ENCODE data around the gene RNFT2. TPM values are rescaled to one million over a fixed set of nuclear protein-coding genes. Genes with fewer than 3 reads are reported as not detected.
"Not testable (repeated sequence)": the region's sequence is repeated elsewhere in the genome, so short reads cannot be mapped to it uniquely, and the experiment has no call there.

Gene RNFT2
- total RNA-seq, 1 donor = 2.2 TPM

DNA sequence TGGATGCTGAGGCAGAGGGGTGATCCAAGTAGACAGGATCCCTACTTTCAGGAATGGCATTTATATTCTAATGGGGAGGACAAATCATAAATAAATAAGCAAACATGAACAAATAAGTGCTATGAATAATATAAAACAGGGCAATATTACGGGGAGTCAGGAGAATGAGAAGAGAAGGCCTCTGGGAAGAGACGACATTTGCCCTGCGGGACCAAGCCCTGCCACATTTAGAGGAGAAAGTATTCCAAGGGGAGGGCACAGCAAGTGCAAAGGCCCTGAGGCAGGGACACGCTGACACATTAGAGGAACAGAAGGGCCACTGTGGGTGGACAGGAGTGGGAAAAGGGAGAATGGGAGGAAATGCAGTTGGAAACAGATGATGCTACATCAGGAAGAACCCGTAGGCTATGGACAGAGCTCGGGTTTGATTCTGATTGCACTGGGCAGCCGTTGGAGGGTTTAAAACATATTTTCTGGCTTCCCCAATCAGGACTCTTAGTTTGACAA lies 1.3 kb downstream of the RNFT2 start:
- DNase-seq (ENCODE audit: low read depth in 2 of 3, low spot score in 2 of 3) = no peak

DNA sequence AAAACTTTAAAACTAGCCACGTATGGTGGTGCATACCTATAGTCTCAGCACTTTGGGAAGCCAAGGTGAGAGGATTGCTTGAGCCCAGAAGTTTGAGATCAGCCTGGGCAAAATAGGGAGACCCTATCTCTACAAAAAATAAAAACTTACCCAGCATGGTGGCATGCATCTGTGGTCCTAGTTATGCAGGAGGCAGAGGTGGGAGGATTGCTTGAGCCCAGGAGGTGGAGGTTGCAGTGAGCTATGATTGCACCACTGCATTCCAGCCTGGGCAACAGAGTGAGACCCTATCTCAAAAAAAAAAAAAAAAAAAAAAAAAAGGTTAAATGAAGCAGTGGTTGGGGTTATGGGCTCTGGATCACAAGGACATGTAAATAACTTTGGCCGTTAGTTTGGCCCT lies 4.7 kb downstream of the RNFT2 start:
- not testable (repeated sequence) for DNase-seq (ENCODE audit: low read depth in 2 of 3, low spot score in 2 of 3)

DNA sequence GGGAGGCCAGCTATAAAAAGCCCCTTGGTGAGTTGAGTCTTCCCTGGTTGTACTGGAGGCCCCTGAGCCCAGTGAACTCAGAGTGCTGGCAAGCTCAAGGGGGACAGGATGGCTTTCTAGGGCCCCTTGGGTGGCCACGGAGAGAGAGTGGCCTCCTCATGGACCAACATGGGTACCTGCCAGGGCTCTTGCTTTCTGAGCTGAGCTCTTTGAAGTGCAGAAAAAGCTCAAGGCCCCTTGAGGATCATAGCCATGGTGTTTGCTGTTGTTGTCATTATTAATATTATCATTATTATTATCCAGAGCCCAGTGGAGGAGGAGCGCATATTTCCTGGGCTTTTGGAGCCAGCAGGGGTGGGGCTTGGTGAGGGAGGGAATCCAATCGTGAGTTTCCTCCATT lies 6.7 kb downstream of the RNFT2 start:
- no peak for DNase-seq (ENCODE audit: low read depth in 2 of 3, low spot score in 2 of 3)

DNA sequence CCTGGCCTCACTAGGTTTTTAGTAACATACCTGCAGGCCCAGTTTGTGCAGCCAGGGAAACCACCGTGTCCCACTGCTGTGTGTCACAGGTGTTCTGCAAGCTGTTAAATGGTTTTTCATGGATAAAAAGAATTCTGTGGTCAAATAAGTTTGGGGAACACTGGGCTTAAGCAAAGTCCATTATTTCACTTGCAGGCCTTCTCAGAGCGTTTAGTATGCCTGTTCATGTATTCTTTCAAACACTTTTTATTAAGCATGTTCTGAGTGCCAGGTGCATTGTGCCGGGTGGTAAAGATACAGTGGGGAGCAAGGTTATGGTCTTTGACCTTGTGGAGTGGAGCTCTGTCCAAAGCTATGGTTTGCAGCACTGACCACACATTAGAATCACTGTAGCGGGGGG lies 7.4 kb downstream of the RNFT2 start:
- no peak for DNase-seq (ENCODE audit: low read depth in 2 of 3, low spot score in 2 of 3)

DNA sequence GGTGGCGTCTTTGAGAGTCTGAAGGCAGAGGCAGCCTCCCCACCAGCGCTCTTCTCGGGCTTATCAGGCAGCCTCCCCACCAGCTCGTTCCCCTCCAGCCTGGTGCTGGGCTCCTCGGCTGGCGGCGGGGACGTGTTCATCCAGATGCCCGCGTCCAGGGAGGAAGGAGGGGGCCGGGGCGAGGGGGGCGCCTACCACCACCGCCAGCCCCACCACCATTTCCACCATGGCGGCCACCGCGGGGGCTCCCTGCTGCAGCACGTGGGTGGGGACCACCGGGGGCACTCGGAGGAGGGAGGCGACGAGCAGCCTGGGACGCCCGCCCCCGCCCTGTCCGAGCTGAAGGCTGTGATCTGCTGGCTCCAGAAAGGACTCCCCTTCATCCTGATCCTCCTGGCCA lies 11.8 kb downstream of the RNFT2 start:
- no peak for DNase-seq (ENCODE audit: low read depth in 2 of 3, low spot score in 2 of 3)

DNA sequence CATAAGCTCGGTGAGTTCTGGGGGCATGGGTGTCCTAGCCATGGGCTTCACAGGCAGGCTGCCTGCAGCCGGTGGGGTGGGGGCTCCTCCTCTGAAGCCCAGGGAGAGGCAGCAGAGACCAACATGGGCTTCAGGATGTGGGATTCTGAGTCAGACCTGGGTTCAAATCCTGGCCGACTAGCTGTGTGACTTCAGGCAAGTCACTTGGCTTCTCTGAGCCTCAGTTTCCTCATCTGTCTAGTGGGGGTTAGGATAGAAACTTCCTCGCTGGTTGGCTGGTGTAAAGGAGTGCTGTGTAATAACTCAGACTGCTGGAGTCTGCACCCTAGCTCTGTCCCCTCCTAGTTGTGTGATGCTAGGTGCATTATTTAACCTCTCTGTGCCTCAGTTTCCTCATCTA lies 12.2 kb downstream of the RNFT2 start:
- no peak for DNase-seq (ENCODE audit: low read depth in 2 of 3, low spot score in 2 of 3)

DNA sequence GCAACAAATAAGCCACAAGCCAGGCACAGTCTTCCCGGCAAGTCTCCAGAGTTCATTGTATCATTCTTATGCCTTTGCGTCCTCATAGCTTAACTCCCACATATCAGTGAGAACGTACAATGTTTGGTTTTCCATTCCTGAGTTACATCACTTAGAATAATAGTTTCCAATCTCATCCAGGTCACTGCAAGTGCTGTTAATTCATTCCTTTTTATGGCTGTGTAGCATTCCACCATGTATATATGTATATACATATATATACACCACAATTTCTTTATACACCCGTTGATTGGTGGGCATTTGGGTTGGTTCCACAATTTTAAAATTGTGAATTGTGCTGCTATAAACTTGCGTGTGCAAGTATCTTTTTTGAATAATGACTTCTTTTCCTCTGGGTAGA lies 16.0 kb downstream of the RNFT2 start:
- not testable (repeated sequence) for DNase-seq (ENCODE audit: low read depth in 2 of 3, low spot score in 2 of 3)

DNA sequence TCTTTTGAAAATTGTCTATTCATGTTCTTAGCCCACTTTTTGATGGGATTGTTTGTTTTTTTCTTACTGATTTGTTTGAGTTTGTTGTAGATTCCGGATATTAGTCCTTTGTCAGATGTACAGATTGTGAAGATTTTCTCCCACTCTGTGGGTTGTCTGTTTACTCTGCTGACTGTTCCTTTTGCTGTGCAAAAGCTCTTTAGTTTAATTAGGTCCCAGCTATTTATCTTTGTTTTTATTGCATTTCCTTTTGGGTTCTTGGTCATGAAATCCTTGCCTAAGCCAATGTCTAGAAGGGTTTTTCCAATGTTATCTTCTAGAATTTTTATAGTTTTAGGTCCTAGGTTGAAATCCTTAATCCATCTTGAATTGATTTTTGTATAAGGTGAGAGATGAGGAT lies 16.7 kb downstream of the RNFT2 start:
- not testable (repeated sequence) for DNase-seq (ENCODE audit: low read depth in 2 of 3, low spot score in 2 of 3)

DNA sequence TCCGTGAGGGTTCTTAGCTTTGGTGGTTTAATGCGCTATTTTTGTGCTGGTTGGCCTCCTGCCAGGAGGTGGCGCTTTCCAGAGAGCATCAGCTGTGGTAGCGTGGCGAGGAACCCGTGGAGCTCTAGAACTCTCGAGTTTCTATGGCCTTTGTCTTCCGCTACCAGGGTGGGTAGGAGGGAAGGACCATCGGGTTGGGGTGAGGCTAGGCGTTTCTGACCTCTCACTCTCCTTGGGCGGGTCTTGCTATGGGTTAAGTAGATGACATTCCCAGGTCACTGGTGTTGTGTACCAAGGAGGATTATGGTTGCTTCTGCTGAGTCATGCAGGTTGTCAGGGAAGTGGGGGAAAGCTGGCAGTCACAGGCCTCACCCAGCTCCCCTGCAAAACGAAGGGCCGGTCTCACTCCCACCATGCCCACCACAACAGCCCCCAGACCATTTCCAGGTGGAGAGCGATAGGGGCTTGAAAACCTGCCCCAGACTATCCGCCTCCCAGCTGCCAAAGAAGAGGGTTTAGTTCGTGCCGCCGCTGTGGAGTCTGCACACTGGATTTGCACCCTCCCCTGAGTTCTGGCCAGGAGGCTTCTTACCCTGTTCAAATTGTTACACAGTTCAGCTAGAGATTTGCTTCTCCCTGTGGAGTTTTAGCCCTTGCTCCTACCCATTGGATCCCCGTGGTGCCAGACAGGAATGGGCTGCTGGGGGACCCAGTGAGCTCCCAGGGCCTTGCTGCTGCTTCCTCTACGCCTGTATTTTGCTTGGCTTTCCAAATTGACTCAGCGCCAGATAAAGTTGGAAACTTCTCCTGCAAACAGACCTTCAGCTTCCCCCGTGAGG lies 21.9 kb downstream of the RNFT2 start:
- DNase-seq (ENCODE audit: low read depth in 2 of 3, low spot score in 2 of 3) = peak in 2 of 3 donors; percentile 18 to 46

DNA sequence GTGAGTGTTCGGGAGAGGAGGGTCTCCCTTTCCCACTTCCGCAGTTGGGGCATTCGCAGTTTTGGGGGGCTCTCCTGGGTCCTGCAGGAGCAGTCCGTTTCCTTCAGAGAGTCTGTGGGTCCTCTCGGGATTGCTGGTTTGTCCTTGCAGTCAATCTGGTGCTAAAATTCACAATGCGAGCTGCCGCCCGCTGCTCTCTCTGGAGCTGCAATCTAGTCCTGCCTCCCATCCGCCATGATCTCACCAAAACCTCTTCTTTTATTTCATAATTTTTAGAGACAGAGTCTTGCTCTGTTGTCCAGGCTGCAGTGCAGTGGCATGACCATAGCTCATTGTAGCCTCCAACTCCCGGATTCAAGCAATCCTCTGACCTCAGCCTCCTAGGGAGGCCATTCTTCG lies 22.5 kb downstream of the RNFT2 start:
- no peak for DNase-seq (ENCODE audit: low read depth in 2 of 3, low spot score in 2 of 3)

DNA sequence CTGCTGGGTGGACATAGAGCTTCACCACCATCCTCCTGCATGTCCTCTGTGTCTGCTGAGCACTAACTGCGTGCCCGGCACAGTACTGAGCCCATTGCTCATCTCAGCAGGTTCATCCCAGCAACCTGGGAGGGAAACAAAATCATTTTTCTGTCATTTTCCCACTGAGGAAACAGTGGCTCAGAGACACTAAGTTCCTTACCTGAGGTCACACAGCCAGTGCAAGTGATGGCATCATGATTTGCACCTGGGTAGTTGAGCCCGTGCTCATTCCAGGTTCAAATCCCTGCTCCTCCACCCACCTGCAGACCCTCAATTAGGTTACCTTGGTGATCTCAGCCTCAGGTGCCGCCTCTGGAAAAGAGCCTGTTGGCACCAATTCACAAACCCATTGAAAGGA lies 23.4 kb downstream of the RNFT2 start:
- no peak for DNase-seq (ENCODE audit: low read depth in 2 of 3, low spot score in 2 of 3)

DNA sequence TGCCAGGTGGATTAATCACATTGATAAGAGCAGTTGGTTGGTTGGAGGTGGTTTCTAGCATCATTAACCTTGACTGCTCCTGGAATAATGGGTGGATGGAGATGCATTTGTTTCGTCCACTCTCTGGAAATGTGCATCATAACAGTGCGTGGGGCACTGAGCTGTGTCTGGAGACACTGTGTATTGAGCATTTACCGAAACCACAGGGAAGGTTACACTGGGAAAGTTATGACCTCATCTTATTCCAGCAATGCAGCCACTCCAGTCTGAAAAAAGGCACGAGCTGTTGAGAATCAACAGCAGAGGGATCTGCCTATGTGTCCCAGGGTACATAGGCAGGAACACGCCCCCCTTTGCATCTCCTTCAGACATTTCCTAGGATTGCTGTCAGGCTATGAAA lies 27.2 kb downstream of the RNFT2 start:
- DNase-seq (ENCODE audit: low read depth in 2 of 3, low spot score in 2 of 3) = no peak

DNA sequence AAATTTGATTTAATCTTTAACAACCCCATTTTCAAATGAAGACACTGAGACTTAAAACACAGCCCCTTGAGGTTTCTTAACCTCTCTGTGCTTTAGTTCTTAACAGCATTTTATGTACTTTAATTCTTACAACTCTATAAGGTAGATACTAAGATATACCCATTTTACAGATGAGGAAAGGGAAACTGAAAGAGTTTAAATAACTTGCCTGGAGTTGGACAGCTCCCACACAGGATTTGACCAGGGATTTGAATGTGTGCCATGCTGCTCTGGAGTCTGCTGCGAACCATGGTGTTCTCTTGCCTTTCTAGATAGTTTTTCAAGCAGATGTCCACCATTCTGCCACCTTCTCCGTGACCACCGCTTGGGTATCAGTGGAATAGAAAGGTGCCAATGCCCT lies 28.2 kb downstream of the RNFT2 start:
- no peak for DNase-seq (ENCODE audit: low read depth in 2 of 3, low spot score in 2 of 3)

DNA sequence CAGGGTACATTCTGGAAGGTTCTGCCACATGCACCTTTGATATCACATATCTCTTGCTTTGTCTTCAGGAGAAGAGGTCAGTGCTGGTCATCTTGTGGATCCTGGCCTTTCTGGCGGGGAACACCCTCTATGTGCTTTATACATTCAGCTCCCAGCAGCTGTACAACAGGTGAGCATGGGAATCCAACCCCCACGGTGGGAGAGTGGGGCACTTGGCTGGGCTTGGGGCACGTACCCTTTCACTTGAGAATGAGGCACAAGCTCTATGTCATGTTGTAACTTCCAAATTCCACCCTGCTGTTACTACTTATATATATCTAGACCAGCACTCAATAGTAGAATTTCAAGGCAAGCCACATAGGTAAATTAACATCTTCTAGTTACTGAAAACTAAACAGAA lies 28.6 kb downstream of the RNFT2 start:
- no peak for DNase-seq (ENCODE audit: low read depth in 2 of 3, low spot score in 2 of 3)

DNA sequence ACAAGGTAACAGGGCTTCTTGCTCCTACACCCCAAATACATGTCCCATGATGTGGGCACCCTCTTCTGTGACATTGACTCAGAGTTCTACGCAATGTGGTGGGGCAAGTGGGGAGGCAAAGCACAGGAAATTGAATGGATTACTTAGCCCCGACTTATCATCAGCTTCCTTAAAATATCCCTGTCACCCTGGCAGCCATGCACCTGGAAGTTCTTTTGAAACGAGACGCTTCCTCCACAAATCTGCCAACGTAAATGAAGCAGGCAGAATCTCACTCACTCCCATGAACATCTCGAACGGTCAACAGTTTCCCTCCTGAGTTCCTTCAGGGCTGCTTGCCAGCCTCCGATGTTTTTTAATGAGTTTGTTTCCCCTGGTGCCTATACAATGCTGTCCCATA lies 33.5 kb downstream of the RNFT2 start:
- DNase-seq (ENCODE audit: low read depth in 2 of 3, low spot score in 2 of 3) = no peak

DNA sequence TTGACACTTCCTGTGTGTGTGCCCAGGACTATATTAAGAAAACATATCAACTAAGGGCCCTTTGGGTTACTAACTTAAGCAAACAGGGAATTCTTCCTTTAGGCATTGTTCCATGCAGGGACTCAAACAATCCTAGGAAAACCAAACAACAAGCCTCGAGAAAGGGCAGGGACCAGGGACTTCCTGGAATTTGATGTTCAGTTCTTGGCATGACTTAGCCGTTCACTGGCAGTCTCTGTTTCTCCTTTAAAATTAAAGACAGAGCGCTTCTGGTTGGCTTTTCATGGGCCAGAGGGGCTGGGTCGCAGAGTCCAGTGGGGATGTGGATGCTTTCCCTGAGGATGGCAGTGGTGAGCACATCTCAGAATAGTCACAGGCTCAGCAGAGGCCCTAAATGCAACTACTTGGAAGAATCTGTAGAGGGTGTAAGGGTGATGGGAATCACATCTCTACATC lies 35.2 kb downstream of the RNFT2 start:
- DNase-seq (ENCODE audit: low read depth in 2 of 3, low spot score in 2 of 3) = no peak

DNA sequence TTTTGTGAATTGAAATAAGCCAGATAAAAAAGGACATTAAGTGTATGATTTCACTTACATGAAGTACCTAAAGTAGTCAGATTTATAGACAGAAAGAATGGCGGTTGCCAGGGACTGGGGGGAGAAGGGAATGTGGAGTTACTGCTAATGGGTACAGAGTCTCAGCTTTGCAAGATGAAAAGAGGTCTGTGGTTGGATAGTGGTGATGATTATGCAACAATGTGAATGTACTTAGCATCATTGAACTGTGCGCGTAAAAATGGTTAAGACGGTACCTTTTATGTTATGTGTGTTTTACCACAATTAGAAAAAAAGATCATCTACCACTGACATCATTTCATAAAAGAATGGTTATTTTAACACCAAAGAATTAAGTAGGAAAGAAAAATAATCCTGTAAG lies 35.9 kb downstream of the RNFT2 start:
- DNase-seq (ENCODE audit: low read depth in 2 of 3, low spot score in 2 of 3) = no peak

DNA sequence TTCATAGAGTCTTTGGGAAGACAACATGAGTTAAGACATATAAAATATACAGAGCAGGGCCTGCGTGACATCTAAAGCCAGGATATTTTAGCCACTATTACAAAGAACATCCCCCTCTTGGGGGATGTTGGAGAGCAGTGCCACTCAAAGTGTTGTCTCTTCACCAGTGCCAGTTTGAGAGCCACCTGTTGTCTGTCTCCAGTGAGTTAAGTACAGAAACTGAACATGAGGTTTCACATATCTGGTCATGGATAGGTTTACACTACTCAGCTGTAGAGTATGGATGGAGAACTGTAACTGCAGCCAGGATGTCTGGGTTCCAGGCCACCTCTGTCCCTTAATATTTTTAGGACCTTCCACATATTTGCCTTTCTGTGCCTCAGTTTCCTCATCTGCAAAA lies 39.1 kb downstream of the RNFT2 start:
- DNase-seq (ENCODE audit: low read depth in 2 of 3, low spot score in 2 of 3) = no peak

DNA sequence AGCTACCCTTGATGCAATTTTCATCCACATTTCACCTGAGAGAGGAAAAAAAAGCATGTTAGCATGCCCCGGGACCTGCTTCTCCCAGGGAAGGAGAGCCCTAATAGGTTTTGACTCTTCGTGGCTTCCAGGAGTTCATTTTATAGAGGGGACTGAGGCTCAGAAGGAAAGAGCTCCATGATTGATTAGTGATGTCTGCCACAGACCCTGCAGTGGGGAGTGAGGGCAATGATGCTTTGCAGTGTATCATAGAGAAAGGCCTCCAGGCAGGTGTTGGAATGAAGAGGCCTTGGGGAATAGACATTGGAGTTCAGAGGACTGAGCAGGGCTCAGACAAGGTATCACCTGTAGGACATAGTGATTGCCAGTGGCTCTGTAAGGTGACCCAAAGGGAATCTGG lies 41.5 kb downstream of the RNFT2 start:
- DNase-seq (ENCODE audit: low read depth in 2 of 3, low spot score in 2 of 3) = no peak

DNA sequence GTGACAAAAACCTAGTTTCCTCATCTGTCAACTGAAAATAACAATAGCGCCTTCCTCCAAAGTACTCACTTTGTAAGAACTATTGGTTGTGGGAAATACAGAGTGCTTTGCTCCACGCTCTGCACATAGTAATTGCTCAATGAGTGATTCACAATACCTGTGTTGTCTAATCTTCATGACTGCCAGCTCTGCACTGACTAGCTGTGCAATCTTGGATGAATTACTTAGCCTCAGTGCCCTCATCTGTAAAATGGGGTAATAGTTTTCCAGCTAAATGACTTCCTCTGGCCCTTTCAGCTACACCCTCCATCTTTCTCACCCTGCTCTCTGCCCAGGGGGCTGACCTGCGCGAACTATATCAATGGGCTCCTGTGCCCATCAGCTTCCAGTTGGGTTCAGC lies 42.8 kb downstream of the RNFT2 start:
- DNase-seq (ENCODE audit: low read depth in 2 of 3, low spot score in 2 of 3) = no peak

DNA sequence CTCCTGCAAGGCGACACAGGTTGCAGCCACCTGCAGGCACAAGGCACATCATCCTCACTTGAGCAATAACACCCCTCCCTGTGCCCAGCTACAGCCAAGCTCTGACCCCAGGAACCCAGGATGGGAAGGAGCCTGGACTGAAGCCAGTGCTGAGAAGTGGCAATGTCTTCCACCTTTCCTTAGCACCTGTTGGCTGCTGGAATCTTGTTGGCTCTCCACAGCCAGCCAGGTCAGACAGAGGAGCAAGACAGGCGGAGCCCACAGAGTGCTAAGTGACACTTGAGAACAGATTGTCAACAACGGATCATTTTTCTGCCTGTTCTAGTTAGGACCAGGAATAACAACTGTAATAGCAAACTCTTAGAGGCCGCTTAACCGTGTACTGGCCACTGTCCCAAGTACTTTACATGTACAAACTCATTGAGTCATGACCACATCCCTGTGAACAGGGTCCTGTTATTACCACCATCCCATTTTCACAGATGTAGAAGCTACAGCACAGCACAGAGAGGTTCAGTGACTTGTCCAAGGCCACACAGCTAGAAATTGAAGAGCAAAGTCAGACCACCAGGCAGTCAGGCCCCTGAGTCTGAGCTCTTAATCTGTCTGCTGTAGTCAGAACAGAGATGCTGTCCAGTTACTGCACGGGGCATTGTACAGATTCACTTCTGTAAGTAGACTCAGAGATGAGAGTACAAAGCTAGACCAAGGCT lies 45.6 kb downstream of the RNFT2 start:
- DNase-seq (ENCODE audit: low read depth in 2 of 3, low spot score in 2 of 3) = no peak

DNA sequence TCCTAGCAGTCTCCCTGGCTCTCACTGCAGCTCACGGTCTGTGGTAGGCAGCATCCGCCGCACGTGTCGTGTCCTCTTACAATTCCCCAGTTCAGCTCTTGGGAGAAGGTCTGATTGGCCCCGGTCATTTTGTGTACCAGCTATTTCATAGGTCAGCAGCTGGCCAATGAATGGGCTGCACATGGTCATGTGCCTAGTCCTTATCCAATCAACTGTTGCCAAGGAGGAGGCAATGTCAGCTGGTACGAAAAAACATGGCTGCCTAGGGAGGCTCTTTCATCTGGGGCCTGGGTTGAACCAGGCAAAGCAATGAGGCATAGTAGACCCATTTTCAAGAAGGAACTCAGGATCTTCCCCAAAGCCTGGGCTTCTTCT lies 46.1 kb downstream of the RNFT2 start:
- no peak for DNase-seq (ENCODE audit: low read depth in 2 of 3, low spot score in 2 of 3)
